ENCODE data around the gene HOMER1.

GRCh38 chr5:79349047-79349446 is 164.9 kb downstream of the HOMER1 start:
- TF ChIP-seq CTCF (conservative IDR thresholded peaks at IDR 0.05; ENCODE audit: low read length): no peak
- TF ChIP-seq EZH2phosphoT487 (IDR thresholded peaks at IDR 0.05; ENCODE audit: borderline replicate concordance, low read depth, low read length): no peak

Data from OCI-LY7 (cell line).